SK-N-SH (cell line): ENCODE data around the gene PBX3. TPM values are rescaled to one million over a fixed set of nuclear protein-coding genes. Genes with fewer than 3 reads are reported as not detected.

ENCODE experiments used
- CTCF ChIA-PET: fragments of 300-600, 350-600 bp; formaldehyde crosslinking; extraction: SDS; loops from one replicate; lab custom pipeline; 2021; lab: Yijun Ruan, JAX
- POLR2A ChIA-PET: fragments of 350-600 bp; sonication (Branson Sonifier 250); formaldehyde crosslinking; extraction: SDS; loops from one replicate; lab custom pipeline; 2020; ENCODE audit warnings: antibody characterized with exemption, inconsistent platforms; lab: Yijun Ruan, JAX
- DNase-seq: peaks from one replicate; pipeline ENCODE4 v3.0.0; 2012
- H2AFZ ChIP-seq: fragments of 200-600 bp; sonication (generic); 2 replicates; pipeline ENCODE4 v1.8.1; 2016; ENCODE audit warnings: antibody characterized with exemption, mild to moderate bottlenecking, low read depth
- H3F3A ChIP-seq: fragments of 200-600 bp; sonication (generic); replicated peaks from 2 replicates; pipeline ENCODE3; 2016; ENCODE audit warnings: antibody characterized with exemption, mild to moderate bottlenecking; ENCODE audit not compliant: insufficient read depth
- H3K27ac ChIP-seq, 2 experiments: fragments of 200-500 bp in 1 of 2; fragments of 200-600 bp in 1 of 2; sonication (Bioruptor generic) in 1 of 2; sonication (generic), shearing (Covaris generic) in 1 of 2; 2 replicates each; pipeline versions ENCODE4 v1.5.1 to v1.6.1; 2014 to 2016; ENCODE audit warnings: low read depth in 2 of 2, inconsistent platforms in 1 of 2, low read length in 1 of 2, mild to moderate bottlenecking in 1 of 2, mixed read lengths in 1 of 2
- H3K27me3 ChIP-seq: fragments of 200-600 bp; sonication (generic), shearing (Covaris generic); 2 replicates; pipeline ENCODE4 v1.6.1; 2016; ENCODE audit warnings: mixed run types; ENCODE audit not compliant: insufficient read depth
- H3K36me3 ChIP-seq, 2 experiments: fragments of 200-500 bp in 1 of 2; fragments of 200-600 bp in 1 of 2; sonication (Bioruptor generic) in 1 of 2; sonication (generic) in 1 of 2; replicated peaks in 1 of 2; 2 replicates each; pipeline versions ENCODE3 to v1.5.1; 2014 to 2016; ENCODE audit warnings: low read length in 1 of 2, mild to moderate bottlenecking in 1 of 2; ENCODE audit not compliant: insufficient read depth in 2 of 2, control insufficient read depth in 1 of 2
- H3K4me1 ChIP-seq, 2 experiments: fragments of 200-500 bp in 1 of 2; fragments of 200-600 bp in 1 of 2; sonication (Bioruptor generic) in 1 of 2; sonication (generic), shearing (Covaris generic) in 1 of 2; 2 replicates each; pipeline versions ENCODE4 v1.5.1 to v1.6.1; 2014 to 2016; ENCODE audit warnings: low read depth in 1 of 2, low read length in 1 of 2, mixed run types in 1 of 2; ENCODE audit not compliant: insufficient read depth in 2 of 2, control insufficient read depth in 1 of 2
- H3K4me2 ChIP-seq: fragments of 200-600 bp; sonication (generic), shearing (Covaris generic); 2 replicates; pipeline ENCODE4 v1.6.1; 2017; ENCODE audit warnings: mixed run types
- H3K4me3 ChIP-seq, 2 experiments: fragments of 200-500 bp in 1 of 2; fragments of 200-600 bp in 1 of 2; sonication (Bioruptor generic) in 1 of 2; sonication (generic), shearing (Covaris generic) in 1 of 2; 2 replicates each; pipeline versions ENCODE4 v1.5.1 to v1.8.1; 2014 to 2016; ENCODE audit warnings: low read depth in 2 of 2, inconsistent platforms in 1 of 2, low read length in 1 of 2, mild to moderate bottlenecking in 1 of 2, mixed read lengths in 1 of 2, moderate library complexity in 1 of 2
- H3K79me2 ChIP-seq: fragments of 200-600 bp; sonication (generic); 2 replicates; pipeline ENCODE4 v1.8.1; 2017; ENCODE audit warnings: mild to moderate bottlenecking; ENCODE audit not compliant: insufficient read depth
- H3K9ac ChIP-seq: fragments of 200-600 bp; sonication (generic); 2 replicates; pipeline ENCODE4 v1.6.1; 2017; ENCODE audit warnings: mixed run types
- H3K9me2 ChIP-seq: fragments of 200-600 bp; sonication (generic); 2 replicates; pipeline ENCODE4 v1.6.1; 2017; ENCODE audit warnings: mixed run types
- H3K9me3 ChIP-seq: fragments of 200-600 bp; sonication (generic); 2 replicates; pipeline ENCODE4 v1.6.1; 2017; ENCODE audit warnings: mixed run types, mild to moderate bottlenecking, moderate library complexity
- H4K20me1 ChIP-seq: fragments of 200-600 bp; sonication (generic); 2 replicates; pipeline ENCODE4 v1.6.1; 2017; ENCODE audit warnings: mild to moderate bottlenecking, mixed run types; ENCODE audit not compliant: insufficient read depth
- ELF1 ChIP-seq: IDR thresholded peaks from 2 replicates; pipeline ENCODE4 v1.4.0; 2012
- EP300 ChIP-seq, 2 experiments: IDR thresholded peaks; 2 replicates each; pipeline versions ENCODE4 v1.4.0 to v1.6.1; 2012; ENCODE audit warnings: borderline replicate concordance in 1 of 2, low read depth in 1 of 2, low read length in 1 of 2
- FOSL2 ChIP-seq: IDR thresholded peaks from 2 replicates; pipeline ENCODE4 v1.4.0; 2012; ENCODE audit warnings: low read depth, mild to moderate bottlenecking, moderate library complexity, borderline replicate concordance
- FOXM1 ChIP-seq: IDR thresholded peaks from 2 replicates; pipeline ENCODE4 v1.4.0; 2012; ENCODE audit warnings: low read depth, mild to moderate bottlenecking
- GABPA ChIP-seq: IDR thresholded peaks from 2 replicates; pipeline ENCODE4 v1.4.0; 2012; ENCODE audit warnings: low read depth, mild to moderate bottlenecking
- GATA2 ChIP-seq: sonication (generic); formaldehyde crosslinking; IDR thresholded peaks from 2 replicates; pipeline ENCODE4 v1.5.0; 2020; ENCODE audit warnings: mild to moderate bottlenecking, missing genetic modification reagents
- MXI1 ChIP-seq: IDR thresholded peaks from 2 replicates; pipeline ENCODE4 v1.6.1; 2012; ENCODE audit warnings: mild to moderate bottlenecking, low read depth, low read length, improper control_type of control experiment
- NFIC ChIP-seq: IDR thresholded peaks from 2 replicates; pipeline ENCODE4 v1.4.0; 2012; ENCODE audit warnings: borderline replicate concordance
- POLR2AphosphoS5 ChIP-seq: IDR thresholded peaks from 2 replicates; pipeline ENCODE4 v1.6.1; 2012; ENCODE audit warnings: low read depth, low read length
- RAD21 ChIP-seq: IDR thresholded peaks from 2 replicates; pipeline ENCODE4 v1.6.1; 2012; ENCODE audit warnings: mild to moderate bottlenecking, low read length
- RCOR1 ChIP-seq: fragments of 150-350 bp; IDR thresholded peaks from 2 replicates; pipeline ENCODE4 v1.6.1; 2017; ENCODE audit warnings: antibody characterized with exemption, low read length
- RFX5 ChIP-seq: IDR thresholded peaks from 2 replicates; pipeline ENCODE4 v1.6.1; 2012; ENCODE audit warnings: mild to moderate bottlenecking, improper control_type of control experiment, low read length
- TAF1 ChIP-seq: IDR thresholded peaks from 2 replicates; pipeline ENCODE4 v1.6.1; 2012; ENCODE audit warnings: low read depth, mild to moderate bottlenecking, low read length, moderate library complexity, borderline replicate concordance
- TCF12 ChIP-seq: IDR thresholded peaks from 2 replicates; pipeline ENCODE4 v1.4.0; 2012
- TEAD4 ChIP-seq: IDR thresholded peaks from 2 replicates; pipeline ENCODE4 v1.4.0; 2012; ENCODE audit warnings: mild to moderate bottlenecking, borderline replicate concordance; ENCODE audit not compliant: insufficient read depth
- YY1 ChIP-seq: IDR thresholded peaks from 2 replicates; pipeline ENCODE4 v1.4.0; 2012; ENCODE audit warnings: low read depth, mild to moderate bottlenecking
- WGBS: methylation state at CpG from one replicate; pipeline ENCODE4 v1.1.6; 2017; ENCODE audit warnings: low lambda C conversion rate; 5-methylcytosine and 5-hydroxymethylcytosine counted together
- polyA plus RNA-seq, 3 experiments: library from polyadenylated mRNA; depleted of rRNA; stranded (reverse); fragments of >200 nt; gene quantifications; 2 replicates each; pipeline ENCODE4 v1.2.3, GENCODE V29; 2012
- TF ChIP-seq, protein P1 (sequence below): fragments of 150-350 bp; IDR thresholded peaks from 2 replicates; pipeline ENCODE4 v1.6.1; 2016; ENCODE audit warnings: mild to moderate bottlenecking, low read depth, low read length
- TF ChIP-seq, protein P2 (sequence below): IDR thresholded peaks from 2 replicates; pipeline ENCODE4 v1.4.0; 2012; ENCODE audit warnings: low read depth, borderline replicate concordance
- TF ChIP-seq, protein P3 (sequence below): IDR thresholded peaks from 2 replicates; pipeline ENCODE4 v1.4.0; 2012; ENCODE audit warnings: low read depth, borderline replicate concordance

The PBX3 gene
- polyA plus RNA-seq, 1 of the 3 experiments (the other 2 are of a cell fraction), result 73.0 TPM

DNA sequence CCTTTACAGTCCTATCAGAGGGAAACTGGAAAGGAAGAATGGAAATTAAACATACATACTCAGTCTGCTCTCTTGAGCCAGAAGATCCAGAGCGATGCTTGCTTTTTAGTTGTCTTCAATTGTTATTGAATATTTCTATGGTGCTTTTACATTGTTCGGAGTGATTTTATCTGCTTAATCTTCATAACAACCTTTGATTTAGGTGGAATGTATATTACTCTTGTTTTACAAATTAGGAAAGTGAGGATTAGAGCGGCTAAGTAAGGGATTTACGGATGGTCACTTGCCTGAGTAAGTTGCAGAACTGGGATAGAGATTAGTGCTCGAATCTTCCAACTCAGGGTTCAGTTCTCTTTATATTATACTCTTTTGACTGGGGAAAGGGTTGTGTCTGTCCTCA is 69.1 kb downstream of the PBX3 start (continued):
- no peak for TF ChIP-seq FOSL2
- no peak for TF ChIP-seq TEAD4
- no peak for TF ChIP-seq RCOR1
- TF ChIP-seq NFIC, result no peak
- no peak for TF ChIP-seq GABPA
- TF ChIP-seq, protein P1, sequence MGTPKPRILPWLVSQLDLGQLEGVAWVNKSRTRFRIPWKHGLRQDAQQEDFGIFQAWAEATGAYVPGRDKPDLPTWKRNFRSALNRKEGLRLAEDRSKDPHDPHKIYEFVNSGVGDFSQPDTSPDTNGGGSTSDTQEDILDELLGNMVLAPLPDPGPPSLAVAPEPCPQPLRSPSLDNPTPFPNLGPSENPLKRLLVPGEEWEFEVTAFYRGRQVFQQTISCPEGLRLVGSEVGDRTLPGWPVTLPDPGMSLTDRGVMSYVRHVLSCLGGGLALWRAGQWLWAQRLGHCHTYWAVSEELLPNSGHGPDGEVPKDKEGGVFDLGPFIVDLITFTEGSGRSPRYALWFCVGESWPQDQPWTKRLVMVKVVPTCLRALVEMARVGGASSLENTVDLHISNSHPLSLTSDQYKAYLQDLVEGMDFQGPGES, result no peak
- TF ChIP-seq GATA2 (CRISPR knock-in tag), result no peak
- no peak for TF ChIP-seq RAD21

DNA sequence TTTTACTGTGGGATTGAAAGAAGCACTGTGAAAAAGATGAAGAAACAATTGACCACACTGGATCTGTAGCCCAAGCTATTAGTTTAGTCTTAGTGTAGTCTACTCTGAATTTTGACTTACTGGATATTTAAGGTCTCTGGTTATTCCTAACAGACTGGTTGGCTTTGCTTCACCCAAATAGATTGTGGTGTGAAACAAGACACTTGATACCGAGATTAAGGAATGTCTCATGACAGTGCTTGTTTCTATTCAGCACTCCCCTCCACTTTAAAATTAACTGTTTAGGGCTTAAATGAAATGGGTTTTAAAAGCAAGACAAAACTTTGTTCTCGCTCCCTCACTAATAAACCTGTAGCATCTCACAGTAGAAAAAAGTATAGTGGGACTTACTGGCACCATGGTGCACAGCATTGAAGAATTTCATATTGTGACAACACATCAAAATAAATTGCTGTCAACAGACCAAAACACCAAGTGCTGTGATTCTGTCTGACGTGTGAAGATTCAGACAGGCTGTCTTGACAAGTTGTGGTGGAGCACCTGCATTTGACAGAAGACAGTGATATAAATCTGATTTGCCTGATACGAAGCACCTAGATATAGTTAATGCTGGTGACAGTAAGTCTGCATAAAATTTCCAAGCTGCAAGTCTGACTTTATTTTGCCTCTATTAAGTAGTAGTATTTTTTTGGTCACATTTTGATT is 73.1 kb downstream of the PBX3 start:
- WGBS, result 80% methylated on average over 4 of the region's 4 CpGs
- peaks cover 0 to 31% of the 10 kb centered on the region in 2 experiments for H3K36me3 ChIP-seq
- TF ChIP-seq, protein P2, sequence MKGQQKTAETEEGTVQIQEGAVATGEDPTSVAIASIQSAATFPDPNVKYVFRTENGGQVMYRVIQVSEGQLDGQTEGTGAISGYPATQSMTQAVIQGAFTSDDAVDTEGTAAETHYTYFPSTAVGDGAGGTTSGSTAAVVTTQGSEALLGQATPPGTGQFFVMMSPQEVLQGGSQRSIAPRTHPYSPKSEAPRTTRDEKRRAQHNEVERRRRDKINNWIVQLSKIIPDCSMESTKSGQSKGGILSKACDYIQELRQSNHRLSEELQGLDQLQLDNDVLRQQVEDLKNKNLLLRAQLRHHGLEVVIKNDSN, result no peak
- TF ChIP-seq FOXM1 (no peak), ELF1 (no peak)
- ChIA-PET POLR2A (interaction anchor here (0.6 kb wide), 1 partner anchor 1769 kb away, joined by 3 read pairs; no protein-coding TSS in a partner anchor), CTCF (interaction anchor here (1.2 to 1.3 kb wide), 2 partner anchors 9 to 413 kb away, joined by 3 to 4 read pairs; no protein-coding TSS in a partner anchor)
- peaks cover 98% of the 10 kb centered on the region for H3K79me2 ChIP-seq
- H3K27me3 ChIP-seq, result no peaks in the 10 kb centered on the region
- peaks cover 2 to 3% of the 10 kb centered on the region in 2 experiments; a peak in 2 of 4 replicates for H3K4me1 ChIP-seq
- H4K20me1 ChIP-seq, result peaks cover 80% of the 10 kb centered on the region
- no peaks in the 10 kb centered on the region for H3K9me2 ChIP-seq
- no peaks in the 10 kb centered on the region for H3K9me3 ChIP-seq
- peaks cover 11% of the 10 kb centered on the region for H3F3A ChIP-seq
- H2AFZ ChIP-seq, result no peak overlapping the region
- DNase-seq, result no peak
- no peak overlapping the region for H3K4me3 ChIP-seq
- no peak overlapping the region for H3K9ac ChIP-seq
- H3K4me2 ChIP-seq, result 0 out of 2 replicates have a peak overlapping the region, but pooled peaks have one; percentile 11
- no peak overlapping the region; a peak in 1 of 4 replicates for H3K27ac ChIP-seq

DNA sequence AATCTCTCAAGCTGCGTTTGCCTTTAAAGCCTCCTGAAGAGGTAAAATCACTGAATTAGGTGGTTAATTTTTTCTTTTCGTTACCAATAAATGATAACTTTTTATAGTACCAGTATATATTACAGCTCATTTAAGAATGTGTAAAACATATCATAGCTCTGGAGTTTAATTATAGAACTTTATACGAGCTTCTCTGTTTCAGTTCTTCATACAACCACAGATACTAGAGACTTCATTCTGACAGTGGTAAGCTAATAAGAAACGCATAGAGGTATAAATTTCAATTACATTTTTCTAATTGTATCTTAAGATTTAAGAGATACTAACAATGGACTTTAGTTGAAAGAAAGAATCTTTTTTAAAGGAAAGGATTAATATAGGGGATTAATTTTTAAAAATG is 73.9 kb downstream of the PBX3 start:
- peaks cover 98% of the 10 kb centered on the region for H3K79me2 ChIP-seq

More for the DNA sequence above, 73.9 kb downstream of the PBX3 start:
- no peak for DNase-seq
- Histone ChIP-seq H3K4me3 (no peak overlapping the region), H3K9me3 (no peaks in the 10 kb centered on the region)
- TF ChIP-seq RCOR1 (no peak), EP300 (IDR thresholded peaks at IDR 0.05; ENCODE audit: borderline replicate concordance in 1 of 2, low read depth in 1 of 2, low read length in 1 of 2) (no peak), YY1 (no peak), POLR2AphosphoS5 (no peak), MXI1 (no peak), FOSL2 (no peak), TCF12 (no peak), TAF1 (no peak), TEAD4 (no peak), RFX5 (no peak)
- TF ChIP-seq, protein P3, sequence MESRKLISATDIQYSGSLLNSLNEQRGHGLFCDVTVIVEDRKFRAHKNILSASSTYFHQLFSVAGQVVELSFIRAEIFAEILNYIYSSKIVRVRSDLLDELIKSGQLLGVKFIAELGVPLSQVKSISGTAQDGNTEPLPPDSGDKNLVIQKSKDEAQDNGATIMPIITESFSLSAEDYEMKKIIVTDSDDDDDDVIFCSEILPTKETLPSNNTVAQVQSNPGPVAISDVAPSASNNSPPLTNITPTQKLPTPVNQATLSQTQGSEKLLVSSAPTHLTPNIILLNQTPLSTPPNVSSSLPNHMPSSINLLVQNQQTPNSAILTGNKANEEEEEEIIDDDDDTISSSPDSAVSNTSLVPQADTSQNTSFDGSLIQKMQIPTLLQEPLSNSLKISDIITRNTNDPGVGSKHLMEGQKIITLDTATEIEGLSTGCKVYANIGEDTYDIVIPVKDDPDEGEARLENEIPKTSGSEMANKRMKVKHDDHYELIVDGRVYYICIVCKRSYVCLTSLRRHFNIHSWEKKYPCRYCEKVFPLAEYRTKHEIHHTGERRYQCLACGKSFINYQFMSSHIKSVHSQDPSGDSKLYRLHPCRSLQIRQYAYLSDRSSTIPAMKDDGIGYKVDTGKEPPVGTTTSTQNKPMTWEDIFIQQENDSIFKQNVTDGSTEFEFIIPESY, result no peak
- TF ChIP-seq, all 33 proteins: peak for 0
- POLR2A ChIA-PET, result interaction anchor here (0.6 kb wide), 1 partner anchor 1770 kb away, joined by 3 read pairs; no protein-coding TSS in a partner anchor
- H3K27ac ChIP-seq, result peak overlapping the region in 1 of 2 experiments; percentile 34; a peak in 1 of 4 replicates
- H3K9ac ChIP-seq, result no peak overlapping the region
- H3K4me1 ChIP-seq, result peaks cover 0 to 7% of the 10 kb centered on the region in 2 experiments; a peak in 3 of 4 replicates
- 90% methylated on average over 4 of the region's 4 CpGs for WGBS
- CTCF ChIA-PET, result interaction anchor here (1.2 to 1.3 kb wide), 2 partner anchors 9 to 414 kb away, joined by 3 to 4 read pairs; no protein-coding TSS in a partner anchor
- peaks cover 0 to 37% of the 10 kb centered on the region in 2 experiments for H3K36me3 ChIP-seq
- no peaks in the 10 kb centered on the region for H3K9me2 ChIP-seq
- no peak overlapping the region for H2AFZ ChIP-seq
- H3K27me3 ChIP-seq, result no peaks in the 10 kb centered on the region
- no peak overlapping the region for H3K4me2 ChIP-seq
- peaks cover 12% of the 10 kb centered on the region for H3F3A ChIP-seq
- peaks cover 79% of the 10 kb centered on the region for H4K20me1 ChIP-seq
